ENCODE measurements around the gene PABPN1L.

Gene PABPN1L

GRCh38 chr16:88821168-88821850 is 45.2 kb downstream of the PABPN1L start:
- DNase-seq (ENCODE audit: insufficient read length, low spot score) (no peak), FAIRE-seq (no peak)
- no peak for TF ChIP-seq POLR2A (IDR thresholded peaks at IDR 0.05; ENCODE audit: low read depth, low read length)

GRCh38 chr16:88820385-88821025 is 46.0 kb downstream of the PABPN1L start:
- FAIRE-seq (no peak), DNase-seq (ENCODE audit: insufficient read length, low spot score) (no peak)
- TF ChIP-seq POLR2A (IDR thresholded peaks at IDR 0.05; ENCODE audit: low read depth, low read length) = no peak

GRCh38 chr16:88819126-88819525 is 47.3 kb downstream of the PABPN1L start:
- no peak for TF ChIP-seq POLR2A (IDR thresholded peaks at IDR 0.05; ENCODE audit: low read depth, low read length)
- DNase-seq (ENCODE audit: insufficient read length, low spot score) = no peak
- no peak for FAIRE-seq

GRCh38 chr16:88818575-88818874 is 47.9 kb downstream of the PABPN1L start:
- no peak for TF ChIP-seq POLR2A (IDR thresholded peaks at IDR 0.05; ENCODE audit: low read depth, low read length)
- FAIRE-seq (no peak), DNase-seq (ENCODE audit: insufficient read length, low spot score) (no peak)

GRCh38 chr16:88817785-88818574 is 48.5 kb downstream of the PABPN1L start:
- no peak for FAIRE-seq
- DNase-seq (ENCODE audit: insufficient read length, low spot score) = no peak
- no peak for TF ChIP-seq POLR2A (IDR thresholded peaks at IDR 0.05; ENCODE audit: low read depth, low read length)

GRCh38 chr16:88816736-88817535 is 49.5 kb downstream of the PABPN1L start:
- no peak for DNase-seq (ENCODE audit: insufficient read length, low spot score)
- no peak for TF ChIP-seq POLR2A (IDR thresholded peaks at IDR 0.05; ENCODE audit: low read depth, low read length)
- FAIRE-seq = no peak

GRCh38 chr16:88815901-88816589 is 50.4 kb downstream of the PABPN1L start:
- DNase-seq (ENCODE audit: insufficient read length, low spot score) (no peak), FAIRE-seq (no peak)
- no peak for TF ChIP-seq POLR2A (IDR thresholded peaks at IDR 0.05; ENCODE audit: low read depth, low read length)

- DNase-seq (ENCODE audit: insufficient read length, low spot score) (no peak), FAIRE-seq (no peak)
- TF ChIP-seq POLR2A (IDR thresholded peaks at IDR 0.05; ENCODE audit: low read depth, low read length) = no peak
Observed at GRCh38 chr16:88815227-88815626, 51.2 kb downstream of the PABPN1L start.

- no peak for FAIRE-seq
- no peak for DNase-seq (ENCODE audit: insufficient read length, low spot score)
- no peak for TF ChIP-seq POLR2A (IDR thresholded peaks at IDR 0.05; ENCODE audit: low read depth, low read length)
Observed at GRCh38 chr16:88814144-88814502, 52.3 kb downstream of the PABPN1L start.

All from H54 (cell line).